ENCODE data around the gene C5AR2.
"Not testable (repeated sequence)": the region's sequence is repeated elsewhere in the genome, so short reads cannot be mapped to it uniquely, and the experiment has no call there.

DNA sequence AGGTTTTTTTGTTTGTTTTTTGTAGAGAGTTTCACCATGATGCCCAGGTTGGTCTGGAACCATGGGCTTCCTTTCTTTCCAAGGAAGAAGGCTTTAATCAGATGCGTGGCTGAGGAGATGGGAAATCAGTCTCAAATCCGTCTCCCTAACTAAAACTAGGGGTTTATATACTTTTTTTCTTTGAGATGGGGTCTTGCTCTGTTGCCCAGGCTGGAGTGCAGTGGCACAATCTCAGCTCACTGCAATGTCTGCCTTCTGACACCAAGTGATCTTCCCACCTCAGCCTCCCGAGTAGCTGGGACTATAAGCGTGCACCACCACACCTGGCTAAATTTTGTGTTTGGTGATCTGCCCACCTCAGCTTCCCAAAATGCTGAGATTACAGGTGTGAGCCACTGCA lies 52.6 kb downstream of the C5AR2 start:
- TF ChIP-seq, protein P1, sequence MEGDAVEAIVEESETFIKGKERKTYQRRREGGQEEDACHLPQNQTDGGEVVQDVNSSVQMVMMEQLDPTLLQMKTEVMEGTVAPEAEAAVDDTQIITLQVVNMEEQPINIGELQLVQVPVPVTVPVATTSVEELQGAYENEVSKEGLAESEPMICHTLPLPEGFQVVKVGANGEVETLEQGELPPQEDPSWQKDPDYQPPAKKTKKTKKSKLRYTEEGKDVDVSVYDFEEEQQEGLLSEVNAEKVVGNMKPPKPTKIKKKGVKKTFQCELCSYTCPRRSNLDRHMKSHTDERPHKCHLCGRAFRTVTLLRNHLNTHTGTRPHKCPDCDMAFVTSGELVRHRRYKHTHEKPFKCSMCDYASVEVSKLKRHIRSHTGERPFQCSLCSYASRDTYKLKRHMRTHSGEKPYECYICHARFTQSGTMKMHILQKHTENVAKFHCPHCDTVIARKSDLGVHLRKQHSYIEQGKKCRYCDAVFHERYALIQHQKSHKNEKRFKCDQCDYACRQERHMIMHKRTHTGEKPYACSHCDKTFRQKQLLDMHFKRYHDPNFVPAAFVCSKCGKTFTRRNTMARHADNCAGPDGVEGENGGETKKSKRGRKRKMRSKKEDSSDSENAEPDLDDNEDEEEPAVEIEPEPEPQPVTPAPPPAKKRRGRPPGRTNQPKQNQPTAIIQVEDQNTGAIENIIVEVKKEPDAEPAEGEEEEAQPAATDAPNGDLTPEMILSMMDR (IDR thresholded peaks at IDR 0.05; ENCODE audit: insufficient read depth, low read depth, low read length): not testable (repeated sequence)
- not testable (repeated sequence) for TF ChIP-seq EZH2 (IDR thresholded peaks at IDR 0.05; ENCODE audit: insufficient read depth, low read length)

All from astrocyte (in vitro differentiated cells and primary cell).